CD8-positive, alpha-beta memory T cell (primary cell): Measurements from ENCODE around the gene SH3BGR. TPM values are rescaled to one million over a fixed set of nuclear protein-coding genes. Genes with fewer than 3 reads are reported as not detected.

Experiments
- CTCF ChIA-PET: fragments of 350-600 bp; sonication (Branson Sonifier 250); formaldehyde crosslinking; loops from one replicate; lab custom pipeline; 2021; ENCODE audit warnings: antibody characterized with exemption; lab: Charles Lee
- POLR2A ChIA-PET: fragments of 350-600 bp; sonication (Branson Sonifier 250); formaldehyde crosslinking; loops from one replicate; lab custom pipeline; 2021; ENCODE audit warnings: antibody characterized with exemption; lab: Charles Lee
- DNase-seq, 5 donors: peaks; one replicate each; pipeline versions ENCODE4 v3.0.0 to v3.0.0-alpha.2; 2020 to 2022; ENCODE audit warnings: mixed read lengths in 1 of 5
- H3K27ac ChIP-seq: one replicate; pipeline ENCODE4 v1.7.0; 2013; ENCODE audit warnings: low read depth, mild to moderate bottlenecking, low read length, moderate library complexity
- H3K27me3 ChIP-seq: 2 replicates; pipeline ENCODE4 v1.7.0; 2013; ENCODE audit warnings: low read length, mild to moderate bottlenecking; ENCODE audit not compliant: insufficient read depth, poor library complexity, severe bottlenecking
- H3K36me3 ChIP-seq: 2 replicates; pipeline ENCODE4 v1.7.0; 2013; ENCODE audit warnings: mild to moderate bottlenecking, low read length, moderate library complexity; ENCODE audit not compliant: insufficient read depth
- H3K4me1 ChIP-seq: 2 replicates; pipeline ENCODE4 v1.7.0; 2013; ENCODE audit warnings: mild to moderate bottlenecking, low read length, moderate library complexity; ENCODE audit not compliant: insufficient read depth
- H3K4me3 ChIP-seq: 2 replicates; pipeline ENCODE4 v1.7.0; 2013; ENCODE audit warnings: mild to moderate bottlenecking, low read length
- H3K9me3 ChIP-seq: 2 replicates; pipeline ENCODE4 v1.7.0; 2013; ENCODE audit warnings: mild to moderate bottlenecking, low read length
- H3K27ac Mint-ChIP-seq, 8 donors: one replicate each; pipeline ENCODE4 v1.8.0; 2020 to 2021; ENCODE audit warnings: mixed read lengths in 8 of 8, mild to moderate bottlenecking in 6 of 8, inconsistent platforms in 3 of 8, moderate library complexity in 3 of 8
- H3K27me3 Mint-ChIP-seq, 2 donors: one replicate each; pipeline ENCODE4 v1.8.0; 2020 to 2021; ENCODE audit warnings: mixed read lengths in 2 of 2, mild to moderate bottlenecking in 1 of 2, moderate library complexity in 1 of 2
- H3K36me3 Mint-ChIP-seq, 3 donors: one replicate each; pipeline ENCODE4 v1.8.0; 2020 to 2021; ENCODE audit warnings: mixed read lengths in 3 of 3, inconsistent platforms in 1 of 3, mild to moderate bottlenecking in 1 of 3
- H3K4me1 Mint-ChIP-seq, 3 donors: one replicate each; pipeline ENCODE4 v1.8.0; 2020 to 2021; ENCODE audit warnings: mixed read lengths in 3 of 3, inconsistent platforms in 1 of 3, mild to moderate bottlenecking in 1 of 3
- H3K4me3 Mint-ChIP-seq, 7 donors: one replicate each; pipeline ENCODE4 v1.8.0; 2020 to 2021; ENCODE audit warnings: mixed read lengths in 7 of 7, mild to moderate bottlenecking in 6 of 7, moderate library complexity in 4 of 7, inconsistent platforms in 2 of 7
- H3K9me3 Mint-ChIP-seq, 5 donors: one replicate each; pipeline ENCODE4 v1.8.0; 2020 to 2022; ENCODE audit warnings: mixed read lengths in 5 of 5, mild to moderate bottlenecking in 3 of 5, moderate library complexity in 2 of 5, inconsistent platforms in 1 of 5
- polyA plus RNA-seq: library from polyadenylated mRNA; unstranded; fragments of 300-500 nt; fragmentation: Illumina TruSeq; gene quantifications from one replicate; pipeline ENCODE4 v1.2.3, GENCODE V29; 2021
- total RNA-seq, 2 experiments: library from RNA; stranded (reverse); gene quantifications; one replicate each; pipeline ENCODE4 v1.2.3, GENCODE V29; 2021

The SH3BGR gene
- total and polyA plus RNA-seq, 3 experiments from 2014 or later = 1.6 to 5.8 (median 4.5) TPM

GRCh38 chr21:39481886-39482285 lies 30.1 kb downstream of the SH3BGR start:
- no peaks in the 10 kb centered on the region for H3K4me1 ChIP-seq
- Mint-ChIP-seq H3K27ac (peak overlapping the region in 1 of 8 donors; percentile 32), H3K4me3 (no peak overlapping the region), H3K27me3 (peaks cover 4 to 5% of the 10 kb centered on the region in 2 donors), H3K36me3 (peaks cover 0 to 2% (median 0%) of the 10 kb centered on the region in 3 donors), H3K4me1 (no peaks in the 10 kb centered on the region), H3K9me3 (no peaks in the 10 kb centered on the region)
- H3K36me3 ChIP-seq = no peaks in the 10 kb centered on the region
- no peaks in the 10 kb centered on the region for H3K27me3 ChIP-seq
- H3K27ac ChIP-seq = no peak overlapping the region
- DNase-seq = no peak
- no peaks in the 10 kb centered on the region for H3K9me3 ChIP-seq
- CTCF ChIA-PET = no interaction called here
- POLR2A ChIA-PET = no interaction called here
- H3K4me3 ChIP-seq = no peak overlapping the region

GRCh38 chr21:39483917-39484316 lies 32.1 kb downstream of the SH3BGR start:
- ChIA-PET CTCF (no interaction called here), POLR2A (no interaction called here)
- H3K36me3 Mint-ChIP-seq = peaks cover 0 to 2% (median 0%) of the 10 kb centered on the region in 3 donors
- no peaks in the 10 kb centered on the region for H3K4me1 Mint-ChIP-seq
- H3K27me3 Mint-ChIP-seq = peaks cover 5 to 6% of the 10 kb centered on the region in 2 donors
- no peaks in the 10 kb centered on the region for H3K9me3 ChIP-seq
- H3K4me1 ChIP-seq = no peaks in the 10 kb centered on the region
- H3K9me3 Mint-ChIP-seq = no peaks in the 10 kb centered on the region
- no peak overlapping the region for H3K4me3 Mint-ChIP-seq
- no peaks in the 10 kb centered on the region for H3K27me3 ChIP-seq
- H3K4me3 ChIP-seq = no peak overlapping the region
- no peak overlapping the region for H3K27ac Mint-ChIP-seq
- no peak for DNase-seq
- no peak overlapping the region for H3K27ac ChIP-seq
- H3K36me3 ChIP-seq = no peaks in the 10 kb centered on the region

- Histone ChIP-seq H3K4me3 (no peak overlapping the region), H3K36me3 (no peaks in the 10 kb centered on the region), H3K4me1 (no peaks in the 10 kb centered on the region), H3K9me3 (no peaks in the 10 kb centered on the region), H3K27ac (no peak overlapping the region), H3K27me3 (no peaks in the 10 kb centered on the region)
- Mint-ChIP-seq H3K27me3 (peaks cover 5% of the 10 kb centered on the region in 2 donors), H3K4me1 (no peaks in the 10 kb centered on the region), H3K4me3 (no peak overlapping the region), H3K36me3 (peaks cover 0 to 2% (median 0%) of the 10 kb centered on the region in 3 donors), H3K9me3 (no peaks in the 10 kb centered on the region), H3K27ac (no peak overlapping the region)
- CTCF ChIA-PET = no interaction called here
- DNase-seq = no peak
- POLR2A ChIA-PET = no interaction called here
These were observed 33.0 kb downstream of the SH3BGR start for GRCh38 chr21:39484711-39485276.

- Histone ChIP-seq H3K27me3 (no peaks in the 10 kb centered on the region), H3K4me3 (no peak overlapping the region), H3K27ac (no peak overlapping the region), H3K9me3 (no peaks in the 10 kb centered on the region), H3K4me1 (no peaks in the 10 kb centered on the region), H3K36me3 (no peaks in the 10 kb centered on the region)
- Mint-ChIP-seq H3K36me3 (peaks cover 1 to 5% (median 1%) of the 10 kb centered on the region in 3 donors), H3K9me3 (peaks cover 2 to 5% (median 4%) of the 10 kb centered on the region in 5 donors), H3K4me1 (no peaks in the 10 kb centered on the region), H3K27me3 (peaks cover 3 to 5% of the 10 kb centered on the region in 2 donors), H3K27ac (no peak overlapping the region), H3K4me3 (no peak overlapping the region)
- ChIA-PET POLR2A (no interaction called here), CTCF (no interaction called here)
- no peak for DNase-seq
These were observed 37.7 kb downstream of the SH3BGR start for GRCh38 chr21:39489380-39489924.

- no peaks in the 10 kb centered on the region for H3K4me1 ChIP-seq
- Mint-ChIP-seq H3K9me3 (peaks cover 4 to 11% (median 10%) of the 10 kb centered on the region in 5 donors), H3K27me3 (peaks cover 4% of the 10 kb centered on the region in 2 donors), H3K4me3 (no peak overlapping the region), H3K27ac (peak overlapping the region in 1 of 8 donors; percentile 11), H3K4me1 (no peaks in the 10 kb centered on the region), H3K36me3 (peaks cover 1 to 9% (median 2%) of the 10 kb centered on the region in 3 donors)
- no peak overlapping the region for H3K4me3 ChIP-seq
- ChIA-PET POLR2A (no interaction called here), CTCF (no interaction called here)
- DNase-seq = no peak
- H3K27me3 ChIP-seq = no peaks in the 10 kb centered on the region
- H3K9me3 ChIP-seq = no peaks in the 10 kb centered on the region
- H3K27ac ChIP-seq = no peak overlapping the region
- H3K36me3 ChIP-seq = no peaks in the 10 kb centered on the region
These were observed 47.4 kb downstream of the SH3BGR start for GRCh38 chr21:39499156-39499555.

GRCh38 chr21:39502631-39503030 lies 50.9 kb downstream of the SH3BGR start:
- no peak overlapping the region for H3K4me3 Mint-ChIP-seq
- no peak for DNase-seq
- H3K27ac ChIP-seq = no peak overlapping the region
- H3K4me1 ChIP-seq = no peaks in the 10 kb centered on the region
- H3K4me3 ChIP-seq = no peak overlapping the region
- H3K27me3 Mint-ChIP-seq = peaks cover 0 to 3% of the 10 kb centered on the region in 2 donors
- no peak overlapping the region for H3K27ac Mint-ChIP-seq
- H3K27me3 ChIP-seq = no peaks in the 10 kb centered on the region
- ChIA-PET POLR2A (no interaction called here), CTCF (no interaction called here)
- H3K36me3 Mint-ChIP-seq = no peaks in the 10 kb centered on the region
- H3K9me3 Mint-ChIP-seq = peaks cover 0 to 2% (median 0%) of the 10 kb centered on the region in 5 donors
- H3K36me3 ChIP-seq = no peaks in the 10 kb centered on the region
- no peaks in the 10 kb centered on the region for H3K9me3 ChIP-seq
- H3K4me1 Mint-ChIP-seq = no peaks in the 10 kb centered on the region

GRCh38 chr21:39503123-39503762 lies 51.5 kb downstream of the SH3BGR start:
- Histone ChIP-seq H3K36me3 (no peaks in the 10 kb centered on the region), H3K4me3 (no peak overlapping the region), H3K4me1 (no peaks in the 10 kb centered on the region), H3K9me3 (no peaks in the 10 kb centered on the region), H3K27me3 (no peaks in the 10 kb centered on the region), H3K27ac (no peak overlapping the region)
- Mint-ChIP-seq H3K9me3 (peaks cover 0 to 2% (median 0%) of the 10 kb centered on the region in 5 donors), H3K4me1 (no peaks in the 10 kb centered on the region), H3K36me3 (no peaks in the 10 kb centered on the region), H3K27ac (no peak overlapping the region), H3K4me3 (no peak overlapping the region), H3K27me3 (peaks cover 0 to 3% of the 10 kb centered on the region in 2 donors)
- CTCF ChIA-PET = no interaction called here
- no peak for DNase-seq
- POLR2A ChIA-PET = no interaction called here

- CTCF ChIA-PET = no interaction called here
- Histone ChIP-seq H3K4me3 (no peak overlapping the region), H3K9me3 (no peaks in the 10 kb centered on the region), H3K36me3 (no peaks in the 10 kb centered on the region), H3K4me1 (no peaks in the 10 kb centered on the region), H3K27ac (no peak overlapping the region), H3K27me3 (no peaks in the 10 kb centered on the region)
- Mint-ChIP-seq H3K27ac (no peak overlapping the region), H3K4me1 (no peaks in the 10 kb centered on the region), H3K36me3 (no peaks in the 10 kb centered on the region), H3K9me3 (peaks cover 0 to 2% (median 0%) of the 10 kb centered on the region in 5 donors), H3K4me3 (no peak overlapping the region), H3K27me3 (peaks cover 0 to 1% of the 10 kb centered on the region in 2 donors)
- no peak for DNase-seq
- POLR2A ChIA-PET = no interaction called here
These were observed 52.5 kb downstream of the SH3BGR start for GRCh38 chr21:39504230-39504629.
